ENCODE measurements around the gene IQSEC3. TPM values are rescaled to one million over a fixed set of nuclear protein-coding genes. Genes with fewer than 3 reads are reported as not detected.

Gene IQSEC3
- total and polyA plus RNA-seq, 2 of the 13 experiments (the other 11 are each of a cell fraction or from before 2014, with no cell fraction given), result not detected

- TF ChIP-seq, protein P1, sequence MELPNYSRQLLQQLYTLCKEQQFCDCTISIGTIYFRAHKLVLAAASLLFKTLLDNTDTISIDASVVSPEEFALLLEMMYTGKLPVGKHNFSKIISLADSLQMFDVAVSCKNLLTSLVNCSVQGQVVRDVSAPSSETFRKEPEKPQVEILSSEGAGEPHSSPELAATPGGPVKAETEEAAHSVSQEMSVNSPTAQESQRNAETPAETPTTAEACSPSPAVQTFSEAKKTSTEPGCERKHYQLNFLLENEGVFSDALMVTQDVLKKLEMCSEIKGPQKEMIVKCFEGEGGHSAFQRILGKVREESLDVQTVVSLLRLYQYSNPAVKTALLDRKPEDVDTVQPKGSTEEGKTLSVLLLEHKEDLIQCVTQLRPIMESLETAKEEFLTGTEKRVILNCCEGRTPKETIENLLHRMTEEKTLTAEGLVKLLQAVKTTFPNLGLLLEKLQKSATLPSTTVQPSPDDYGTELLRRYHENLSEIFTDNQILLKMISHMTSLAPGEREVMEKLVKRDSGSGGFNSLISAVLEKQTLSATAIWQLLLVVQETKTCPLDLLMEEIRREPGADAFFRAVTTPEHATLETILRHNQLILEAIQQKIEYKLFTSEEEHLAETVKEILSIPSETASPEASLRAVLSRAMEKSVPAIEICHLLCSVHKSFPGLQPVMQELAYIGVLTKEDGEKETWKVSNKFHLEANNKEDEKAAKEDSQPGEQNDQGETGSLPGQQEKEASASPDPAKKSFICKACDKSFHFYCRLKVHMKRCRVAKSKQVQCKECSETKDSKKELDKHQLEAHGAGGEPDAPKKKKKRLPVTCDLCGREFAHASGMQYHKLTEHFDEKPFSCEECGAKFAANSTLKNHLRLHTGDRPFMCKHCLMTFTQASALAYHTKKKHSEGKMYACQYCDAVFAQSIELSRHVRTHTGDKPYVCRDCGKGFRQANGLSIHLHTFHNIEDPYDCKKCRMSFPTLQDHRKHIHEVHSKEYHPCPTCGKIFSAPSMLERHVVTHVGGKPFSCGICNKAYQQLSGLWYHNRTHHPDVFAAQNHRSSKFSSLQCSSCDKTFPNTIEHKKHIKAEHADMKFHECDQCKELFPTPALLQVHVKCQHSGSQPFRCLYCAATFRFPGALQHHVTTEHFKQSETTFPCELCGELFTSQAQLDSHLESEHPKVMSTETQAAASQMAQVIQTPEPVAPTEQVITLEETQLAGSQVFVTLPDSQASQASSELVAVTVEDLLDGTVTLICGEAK (IDR thresholded peaks at IDR 0.05), result no peak
- TF ChIP-seq, protein P1 (CRISPR knock-in tag; IDR thresholded peaks at IDR 0.05), result no peak
- TF ChIP-seq TGIF2 (CRISPR knock-in tag; IDR thresholded peaks at IDR 0.05), result no peak
- TF ChIP-seq ZNF768 (CRISPR knock-in tag; IDR thresholded peaks at IDR 0.05), result peak; percentile 60; the same call in 1 of the 2 replicates
- TF ChIP-seq ZNF10 (CRISPR knock-in tag; IDR thresholded peaks at IDR 0.05; ENCODE audit: borderline replicate concordance, low read depth), result 0 out of 2 replicates have a peak, but pooled peaks have one; percentile 30
- TF ChIP-seq, protein P2, sequence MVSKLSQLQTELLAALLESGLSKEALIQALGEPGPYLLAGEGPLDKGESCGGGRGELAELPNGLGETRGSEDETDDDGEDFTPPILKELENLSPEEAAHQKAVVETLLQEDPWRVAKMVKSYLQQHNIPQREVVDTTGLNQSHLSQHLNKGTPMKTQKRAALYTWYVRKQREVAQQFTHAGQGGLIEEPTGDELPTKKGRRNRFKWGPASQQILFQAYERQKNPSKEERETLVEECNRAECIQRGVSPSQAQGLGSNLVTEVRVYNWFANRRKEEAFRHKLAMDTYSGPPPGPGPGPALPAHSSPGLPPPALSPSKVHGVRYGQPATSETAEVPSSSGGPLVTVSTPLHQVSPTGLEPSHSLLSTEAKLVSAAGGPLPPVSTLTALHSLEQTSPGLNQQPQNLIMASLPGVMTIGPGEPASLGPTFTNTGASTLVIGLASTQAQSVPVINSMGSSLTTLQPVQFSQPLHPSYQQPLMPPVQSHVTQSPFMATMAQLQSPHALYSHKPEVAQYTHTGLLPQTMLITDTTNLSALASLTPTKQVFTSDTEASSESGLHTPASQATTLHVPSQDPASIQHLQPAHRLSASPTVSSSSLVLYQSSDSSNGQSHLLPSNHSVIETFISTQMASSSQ (IDR thresholded peaks at IDR 0.05; ENCODE audit: low read depth), result no peak
- TF ChIP-seq, protein P2 (CRISPR knock-in tag; IDR thresholded peaks at IDR 0.05; ENCODE audit: borderline replicate concordance), result 0 out of 2 replicates have a peak, but pooled peaks have one; percentile 24
- no peak for TF ChIP-seq SOX13 (IDR thresholded peaks at IDR 0.05)
- 0 out of 4 replicates have a peak, but pooled peaks of 1 of the 2 experiments have one; percentile 24 for TF ChIP-seq SOX13 (CRISPR knock-in tag; conservative IDR thresholded peaks at IDR 0.05 in 1 of 2, IDR thresholded peaks at IDR 0.05 in 1 of 2)
- TF ChIP-seq ZNF160 (CRISPR knock-in tag; IDR thresholded peaks at IDR 0.05), result no peak
- TF ChIP-seq POLR2G (IDR thresholded peaks at IDR 0.05; ENCODE audit: low read depth, low read length), result no peak
- no peak for TF ChIP-seq NAIF1 (CRISPR knock-in tag; IDR thresholded peaks at IDR 0.05; ENCODE audit: borderline replicate concordance)
- TF ChIP-seq PPARG (CRISPR knock-in tag; conservative IDR thresholded peaks at IDR 0.05), result no peak
- no peak for TF ChIP-seq ZNF781 (CRISPR knock-in tag; IDR thresholded peaks at IDR 0.05; ENCODE audit: borderline replicate concordance, not compliant biosample characterization)
- no peak for TF ChIP-seq ZSCAN22 (CRISPR knock-in tag; IDR thresholded peaks at IDR 0.05)
- 0 out of 2 replicates have a peak, but pooled peaks have one; percentile 24 for TF ChIP-seq ZNF451 (CRISPR knock-in tag; IDR thresholded peaks at IDR 0.05)
These were observed 45.0 kb upstream of the IQSEC3 start (continued) for GRCh38 chr12:21301-22189.
